HG03280 (cell line): Measurements from ENCODE around the gene ZNF74.
"Not testable (repeated sequence)": the region's sequence is repeated elsewhere in the genome, so short reads cannot be mapped to it uniquely, and the experiment has no call there.

Source experiments
- ATAC-seq: cut with Tn5 transposase; IDR thresholded peaks from one replicate; pipeline ENCODE4 v1.9.1; 2021; ENCODE audit warnings: mild to moderate bottlenecking, moderate library complexity; ENCODE audit not compliant: unreplicated experiment

The ZNF74 gene

GRCh38 chr22:20374130-20374529 is 19.8 kb upstream of the ZNF74 start:
- not testable (repeated sequence) for ATAC-seq

DNA sequence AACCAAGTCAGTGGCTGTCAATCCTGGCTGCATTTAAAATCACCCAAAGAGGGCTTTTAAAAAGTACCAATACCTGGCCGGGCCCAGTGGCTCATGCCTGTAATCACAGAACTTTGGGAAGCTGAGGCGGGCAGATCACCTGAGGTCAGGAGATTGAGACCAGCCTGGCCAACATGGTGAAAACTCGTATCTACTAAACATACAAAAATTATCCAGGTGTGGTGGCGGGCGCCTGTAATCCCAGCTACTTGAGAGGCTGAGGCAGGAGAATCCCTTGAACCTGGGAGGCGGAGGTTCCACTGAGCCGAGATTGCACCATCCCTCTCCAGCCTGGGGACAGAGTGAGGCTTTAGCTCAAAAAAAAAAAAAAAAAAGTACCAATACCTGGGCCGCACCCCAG is 17.7 kb upstream of the ZNF74 start:
- not testable (repeated sequence) for ATAC-seq

DNA sequence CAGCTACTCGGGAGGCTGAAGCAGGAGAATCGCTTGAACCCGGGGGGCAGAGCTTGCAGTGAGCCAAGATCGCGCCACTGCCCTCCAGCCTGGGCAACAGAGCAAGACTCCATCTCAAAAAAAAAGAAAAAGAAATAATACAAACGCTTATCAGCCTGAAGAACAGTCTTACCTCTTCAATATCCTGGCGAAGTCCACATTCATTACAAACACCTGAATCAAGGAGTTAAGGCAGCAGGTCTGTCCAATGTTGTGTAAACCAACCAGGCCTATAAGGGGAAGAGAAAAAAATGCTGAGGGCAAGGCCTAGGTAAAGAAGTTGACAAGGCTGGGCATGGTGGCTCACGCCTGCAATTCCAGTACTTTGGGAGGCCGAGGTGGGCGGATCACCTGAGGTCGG is 17.0 kb upstream of the ZNF74 start:
- ATAC-seq = not testable (repeated sequence)

GRCh38 chr22:20378110-20378509 is 15.8 kb upstream of the ZNF74 start:
- no peak for ATAC-seq

DNA sequence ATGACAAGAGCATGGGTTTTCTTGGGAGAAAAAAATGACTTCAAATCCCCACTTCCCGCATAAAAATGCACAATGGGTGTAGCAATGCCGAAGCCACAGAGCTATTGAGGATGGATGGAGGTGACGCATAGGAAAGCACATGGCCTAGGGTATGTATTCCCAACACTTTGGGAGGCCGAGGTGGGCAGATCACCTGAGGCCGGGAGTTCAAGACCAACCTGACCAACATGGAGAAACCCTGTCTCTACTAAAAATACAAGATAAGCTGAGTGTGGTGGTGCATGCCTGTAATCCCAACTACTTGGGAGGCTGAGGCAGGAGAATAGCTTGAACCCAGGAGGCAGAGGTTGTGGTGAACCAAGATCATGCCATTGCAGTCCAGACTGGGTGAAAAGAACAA is 15.3 kb upstream of the ZNF74 start:
- not testable (repeated sequence) for ATAC-seq

- ATAC-seq = no peak
These were observed 13.5 kb upstream of the ZNF74 start for GRCh38 chr22:20380486-20380885.

GRCh38 chr22:20383538-20383937 is 10.4 kb upstream of the ZNF74 start:
- ATAC-seq = no peak

GRCh38 chr22:20384171-20384570 is 9.8 kb upstream of the ZNF74 start:
- ATAC-seq = no peak

- no peak for ATAC-seq
These were observed 9.1 kb upstream of the ZNF74 start for GRCh38 chr22:20384865-20385264.

- no peak for ATAC-seq
These were observed 7.6 kb upstream of the ZNF74 start for GRCh38 chr22:20386336-20386735.

- ATAC-seq = no peak
These were observed 7.0 kb upstream of the ZNF74 start for GRCh38 chr22:20386972-20387371.

DNA sequence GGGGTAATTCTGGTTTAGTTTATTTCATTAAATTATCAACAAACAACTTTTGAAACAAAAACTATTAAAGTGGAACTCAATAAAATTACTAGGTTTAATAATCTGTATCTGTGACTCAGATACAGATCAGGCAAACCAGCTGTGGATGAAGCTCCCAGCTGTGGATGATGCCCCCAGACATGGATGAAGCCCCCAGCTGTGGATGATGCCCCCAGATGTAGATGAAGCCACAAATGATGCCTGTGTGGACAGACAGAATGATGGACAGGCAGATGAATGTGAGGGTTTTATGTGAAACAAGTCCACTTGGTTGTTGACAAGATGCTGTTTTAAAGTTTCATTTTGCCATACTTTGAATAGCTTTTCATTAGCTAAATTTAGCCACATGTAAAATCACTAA is 5.8 kb upstream of the ZNF74 start:
- no peak for ATAC-seq

- ATAC-seq = no peak
These were observed 4.7 kb upstream of the ZNF74 start for GRCh38 chr22:20389288-20389687.

DNA sequence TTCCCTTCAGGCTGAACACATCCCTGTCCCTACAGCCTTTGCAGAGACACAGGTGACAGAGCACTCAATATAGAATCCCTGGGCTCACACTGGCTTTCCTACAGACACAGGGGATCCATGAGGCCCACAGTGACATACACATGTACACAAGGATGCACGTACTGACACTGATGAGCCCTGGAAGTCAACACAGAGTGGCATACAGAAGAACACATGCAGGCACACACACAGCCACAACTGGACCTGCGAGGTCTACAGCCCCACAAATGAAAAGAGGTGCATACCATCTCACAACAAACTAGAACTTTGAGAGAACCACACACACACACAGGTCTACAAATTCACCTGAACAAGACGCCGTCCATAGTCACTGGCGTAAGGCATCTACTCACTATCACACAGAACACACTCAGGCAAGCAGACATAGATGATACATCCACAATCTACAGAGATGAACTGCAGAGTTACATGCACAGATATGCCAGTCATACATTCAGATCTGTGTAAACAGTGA is 3.5 kb upstream of the ZNF74 start:
- ATAC-seq = no peak

GRCh38 chr22:20391222-20391621 is 2.7 kb upstream of the ZNF74 start:
- no peak for ATAC-seq

GRCh38 chr22:20392365-20392881 is 1.5 kb upstream of the ZNF74 start:
- not testable (repeated sequence) for ATAC-seq

DNA sequence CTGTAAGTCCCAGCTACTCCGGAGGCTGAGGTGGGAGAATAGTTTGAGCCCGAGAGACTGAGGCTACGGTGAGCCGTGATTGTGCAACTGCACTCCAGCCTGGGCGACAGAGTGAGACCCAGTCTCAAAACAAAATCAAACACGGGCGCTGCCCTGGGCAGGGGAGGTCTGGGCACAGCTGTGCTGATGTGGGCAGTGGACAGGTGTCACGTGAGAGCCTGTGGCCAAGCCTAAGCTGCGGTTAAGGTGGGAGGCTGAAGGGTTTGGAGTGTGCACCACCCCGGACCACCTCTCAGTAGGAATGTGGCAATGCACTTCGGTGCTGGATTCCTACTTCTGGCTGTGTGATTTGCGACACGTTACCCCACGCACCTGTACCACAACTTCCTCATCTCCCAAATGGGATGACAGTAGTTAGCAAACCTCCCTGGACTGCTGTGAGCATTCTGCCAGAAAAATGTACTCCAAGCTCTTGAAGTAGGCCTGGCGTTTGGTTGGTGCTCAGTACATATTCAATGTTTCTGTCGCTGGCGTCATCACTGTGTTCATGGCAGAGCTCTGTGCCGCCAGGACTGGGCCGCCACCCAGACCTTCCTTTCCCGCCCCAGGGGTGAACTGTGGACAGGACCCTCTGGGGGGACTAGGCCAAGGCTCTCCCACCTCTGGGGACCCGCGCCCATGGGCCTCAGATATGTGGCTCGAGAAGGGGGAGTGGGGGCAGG is 807 bp upstream of the ZNF74 start:
- ATAC-seq = no peak

DNA sequence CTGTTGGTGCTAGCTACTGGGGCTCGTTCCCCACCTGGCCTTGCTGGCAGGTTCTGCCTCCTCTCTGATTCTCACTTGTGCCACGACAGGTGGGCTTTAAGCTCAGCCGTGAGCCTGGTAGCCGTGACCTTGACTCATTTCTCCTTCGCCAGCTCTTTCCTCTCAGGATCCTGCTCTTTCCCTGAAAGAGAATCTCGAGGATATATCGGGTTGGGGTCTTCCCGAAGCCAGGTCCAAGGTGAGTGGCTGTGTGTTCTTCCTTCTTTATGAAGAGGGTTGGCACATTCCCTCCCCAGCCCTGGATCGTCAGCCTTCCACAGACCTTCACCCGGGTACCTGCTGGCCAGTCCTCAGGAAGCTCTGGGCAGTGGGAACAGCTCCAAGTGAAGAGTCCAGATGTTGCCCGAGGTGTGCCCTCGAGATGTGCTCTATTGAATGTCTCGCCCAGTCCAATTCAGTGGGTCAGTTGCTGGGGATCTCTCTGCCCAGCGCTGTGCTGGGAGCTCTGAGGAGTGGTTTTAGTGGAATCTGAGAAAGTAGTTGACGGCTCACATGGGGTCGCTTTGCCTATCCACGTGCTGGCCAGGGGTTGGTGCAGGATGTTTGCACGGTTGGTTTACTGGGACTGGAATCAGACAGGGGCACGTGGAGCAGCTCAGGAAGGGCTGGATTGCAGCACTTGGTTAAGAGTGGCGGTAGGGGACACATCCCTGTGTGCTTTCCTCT is 1.4 kb downstream of the ZNF74 start:
- ATAC-seq = no peak

GRCh38 chr22:20395907-20396287 is 1.9 kb downstream of the ZNF74 start:
- ATAC-seq = no peak

DNA sequence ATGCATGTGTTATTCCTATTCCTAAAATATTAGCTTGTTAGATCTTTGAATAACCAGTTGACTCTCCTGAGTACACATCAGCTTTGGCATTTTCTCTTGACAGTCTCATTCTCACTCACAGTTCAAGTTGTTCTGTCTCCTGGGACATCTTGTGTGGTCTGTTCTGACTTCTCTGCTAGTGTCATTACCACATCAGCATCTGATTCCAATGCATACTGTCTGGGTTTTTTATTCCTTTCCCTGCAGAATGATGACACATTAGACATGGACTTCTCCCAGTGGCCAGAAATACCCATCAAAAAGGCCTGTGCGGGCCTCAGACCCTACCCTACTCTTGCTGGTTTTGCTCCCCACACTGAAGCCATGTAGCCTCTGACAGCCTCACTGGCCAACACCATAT is 2.7 kb downstream of the ZNF74 start:
- ATAC-seq = no peak

DNA sequence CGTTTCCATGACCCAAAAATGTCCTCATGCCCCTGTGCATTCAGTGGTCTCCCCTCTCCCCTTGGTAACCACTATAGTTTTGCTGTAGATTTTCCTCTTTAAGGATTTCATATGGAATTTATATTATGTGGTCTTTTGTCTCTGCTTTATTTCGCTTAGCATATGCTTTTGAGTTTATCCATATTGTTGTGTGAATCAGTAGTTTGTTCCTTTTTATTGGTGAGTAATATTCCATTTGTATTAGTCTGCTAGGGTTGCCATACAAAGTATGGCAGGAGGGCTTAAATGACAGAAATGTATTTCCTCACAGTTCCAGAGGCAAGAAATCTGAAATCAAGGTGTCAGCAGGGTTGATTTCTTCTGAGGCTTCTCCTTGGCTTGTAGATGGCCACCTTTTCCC is 3.5 kb downstream of the ZNF74 start:
- ATAC-seq = no peak

GRCh38 chr22:20398420-20398819 is 4.5 kb downstream of the ZNF74 start:
- no peak for ATAC-seq
